Sigmoid colon (tissue), 7 donors: ENCODE results near the gene KASH5. TPM values are rescaled to one million over a fixed set of nuclear protein-coding genes. Genes with fewer than 3 reads are reported as not detected.

Source experiments
- DNase-seq: peaks from one replicate; pipeline ENCODE4 v3.0.0-alpha.2; 2019
- H3K27ac ChIP-seq, 4 donors: fragments of 200-600 bp; sonication (generic); one replicate each; pipeline ENCODE4 v1.5.1; 2016 to 2019; ENCODE audit warnings: mild to moderate bottlenecking in 1 of 4
- H3K27me3 ChIP-seq, 3 donors: fragments of 200-600 bp; sonication (generic); one replicate each; pipeline ENCODE4 v1.5.1; 2019; ENCODE audit warnings: mild to moderate bottlenecking in 1 of 3
- H3K36me3 ChIP-seq, 4 donors: fragments of 200-600 bp; sonication (generic); one replicate each; pipeline ENCODE4 v1.5.1; 2016 to 2019
- H3K4me1 ChIP-seq, 4 donors: fragments of 200-600 bp; sonication (generic); one replicate each; pipeline ENCODE4 v1.5.1; 2017 to 2019
- H3K4me3 ChIP-seq, 4 donors: fragments of 200-600 bp; sonication (generic); one replicate each; pipeline ENCODE4 v1.5.1; 2017 to 2019; ENCODE audit warnings: mild to moderate bottlenecking in 2 of 4, moderate library complexity in 1 of 4
- H3K9me3 ChIP-seq, 4 donors: fragments of 200-600 bp in 3 of 4; sonication (generic) in 3 of 4; one replicate each; pipeline versions ENCODE4 v1.5.1 to v1.6.1; 2013 to 2019
- EP300 ChIP-seq, 4 donors: sonication (generic); formaldehyde crosslinking; IDR thresholded peaks; one replicate each; pipeline ENCODE4 v1.6.1; 2017; ENCODE audit warnings: antibody characterized with exemption in 4 of 4
- POLR2A ChIP-seq, 2 donors: fragments of 450-650 bp; IDR thresholded peaks; one replicate each; pipeline ENCODE4 v1.6.1; 2016; ENCODE audit warnings: antibody characterized with exemption in 2 of 2, mild to moderate bottlenecking in 2 of 2, moderate library complexity in 2 of 2
- POLR2AphosphoS5 ChIP-seq, 4 donors: sonication (generic); formaldehyde crosslinking; IDR thresholded peaks; one replicate each; pipeline ENCODE4 v1.6.1; 2017; ENCODE audit warnings: antibody characterized with exemption in 4 of 4
- WGBS, 2 donors: extraction: QIAGEN DNeasy Blood & Tissue Kit; methylation state at CpG; one replicate each; pipeline ENCODE4 v1.1.7; 2013; 5-methylcytosine and 5-hydroxymethylcytosine counted together
- intact Hi-C: fragments of 100-400 bp; cut with DNase I; formaldehyde crosslinking; loops from one replicate; pipeline ENCODE4 v1.15.1; 2023
- polyA plus RNA-seq, 3 donors: library from polyadenylated mRNA; stranded (reverse); fragments of 200-250 nt; gene quantifications; one replicate each; pipeline ENCODE4 v1.2.3, GENCODE V29; 2013
- total RNA-seq, 4 donors: library from RNA; depleted of rRNA; stranded (reverse); fragments of >200 nt; gene quantifications; one replicate each; pipeline ENCODE4 v1.1.0, GENCODE V29; 2016
- TF ChIP-seq, protein P1 (sequence below), 4 experiments: fragments of 450-650 bp in 3 of 4; fragments of 200-600 bp in 1 of 4; IDR thresholded peaks; one replicate each; pipeline ENCODE4 v1.5.1; 2016 to 2019; ENCODE audit warnings: antibody characterized with exemption in 4 of 4, mild to moderate bottlenecking in 3 of 4, moderate library complexity in 2 of 4
- donor health status: healthy with polysubstance abuse.
- donor health status: Bipolar disorder and iron deficiency.
- donor health status: healthy.

KASH5 gene
- total and polyA plus RNA-seq, 7 donors = 0.04 TPM; not detected in 6

DNA sequence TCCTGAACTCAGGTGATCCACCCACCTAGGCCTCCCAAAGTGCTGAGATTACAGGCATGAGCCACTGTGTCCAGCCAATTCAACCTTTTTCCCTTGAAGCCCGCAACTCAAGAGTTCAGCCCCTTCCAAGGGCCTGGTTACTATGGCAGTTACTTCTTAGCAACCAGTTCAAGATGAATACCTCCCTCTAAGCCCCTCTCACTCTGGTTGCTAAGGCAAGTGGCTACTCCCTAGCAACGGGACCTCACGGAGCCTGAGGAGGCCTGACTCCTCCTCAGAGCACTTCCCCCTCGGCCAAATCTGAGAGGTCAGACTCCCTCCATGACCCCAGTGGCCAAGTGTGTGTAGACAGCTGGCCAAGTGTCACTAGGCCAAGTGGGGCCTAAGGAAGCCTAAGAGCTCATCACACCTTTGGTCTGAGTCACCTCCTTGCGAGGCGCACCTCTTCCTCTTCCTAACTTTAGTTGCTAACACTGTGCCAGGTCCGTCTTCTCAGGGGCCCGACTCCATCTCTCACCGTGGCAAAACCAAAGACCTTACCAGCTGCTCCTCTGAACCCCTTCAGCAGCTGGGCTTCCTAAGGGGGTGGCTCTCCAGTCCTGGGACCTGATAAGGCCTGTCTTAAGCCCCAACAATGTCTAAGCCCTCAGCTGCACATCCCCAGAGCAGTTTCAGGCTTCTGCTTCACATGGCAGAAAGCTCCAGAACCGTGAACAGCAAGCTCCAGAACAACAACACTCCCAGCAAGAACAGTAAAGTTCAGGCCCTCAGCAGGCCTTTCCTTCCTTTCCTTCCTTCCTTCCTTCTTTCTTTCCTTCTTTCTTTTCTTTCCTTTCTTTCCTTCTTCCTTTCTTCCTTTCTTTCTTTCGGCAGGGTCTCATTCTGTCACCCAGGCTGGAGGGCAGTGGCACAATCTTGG is 43.3 kb upstream of the KASH5 start:
- Histone ChIP-seq H3K36me3 (peaks cover 43 to 91% (median 71%) of the 10 kb centered on the region in 4 donors), H3K27ac (no peak overlapping the region), H3K4me3 (no peak overlapping the region), H3K4me1 (peaks cover 0 to 8% (median 5%) of the 10 kb centered on the region in 4 donors), H3K27me3 (no peaks in the 10 kb centered on the region), H3K9me3 (no peaks in the 10 kb centered on the region)
- DNase-seq = no peak
- intact Hi-C loops = no loop called here
- TF ChIP-seq POLR2AphosphoS5 (IDR thresholded peaks at IDR 0.05) = no peak
- no peak for TF ChIP-seq EP300 (IDR thresholded peaks at IDR 0.05)
- no peak for TF ChIP-seq POLR2A (IDR thresholded peaks at IDR 0.05)
- WGBS, 2 donors = 88 to 91% methylated on average over 11 of the region's 11 CpGs

DNA sequence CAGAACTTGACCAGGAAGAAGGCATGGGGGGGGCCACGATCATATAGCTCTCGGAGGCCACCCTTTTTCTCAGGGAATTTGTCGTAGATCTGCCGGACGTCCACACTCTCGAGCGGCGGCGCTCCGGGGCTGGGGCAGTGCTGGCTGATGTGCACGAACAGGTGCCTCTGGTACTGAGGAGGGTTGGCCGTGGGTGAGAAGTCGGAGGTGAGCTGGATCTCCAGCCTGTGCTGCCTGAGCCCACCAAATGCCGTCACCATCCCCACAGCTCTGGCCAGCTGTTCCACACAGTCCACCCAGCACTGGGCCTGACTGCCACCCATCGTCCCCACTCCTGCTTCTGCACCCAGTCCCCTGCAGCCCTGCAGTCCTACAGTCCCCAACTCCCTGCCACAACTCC is 40.9 kb upstream of the KASH5 start:
- no peak for DNase-seq
- intact Hi-C loops = no loop called here
- peaks cover 43 to 100% (median 73%) of the 10 kb centered on the region in 4 donors for H3K36me3 ChIP-seq

DNA sequence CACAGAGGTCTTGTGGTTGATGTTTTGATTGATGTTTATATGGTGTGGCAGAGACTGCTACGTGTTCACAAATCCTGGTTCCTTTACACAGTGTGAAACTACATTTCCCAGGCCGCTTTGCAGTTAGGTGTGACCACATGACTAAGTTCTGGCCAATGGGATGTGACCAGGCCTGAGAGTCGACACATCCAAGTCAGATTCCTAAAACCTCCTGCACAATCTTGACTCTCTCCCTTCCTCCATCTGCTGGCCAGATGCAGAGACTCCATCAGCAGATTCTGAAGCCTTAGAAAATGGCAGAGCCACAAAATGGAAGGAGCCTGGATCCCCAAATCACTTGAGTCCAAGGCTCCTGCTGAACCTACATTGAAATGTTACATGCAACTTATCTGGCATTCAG is 40.2 kb upstream of the KASH5 start:
- H3K4me1 ChIP-seq = no peaks in the 10 kb centered on the region
- no peaks in the 10 kb centered on the region for H3K27me3 ChIP-seq
- no peak overlapping the region for H3K27ac ChIP-seq
- 67 to 76% methylated on average over 3 of the region's 3 CpGs for WGBS, 2 donors
- H3K36me3 ChIP-seq = peaks cover 37 to 100% (median 69%) of the 10 kb centered on the region in 4 donors
- intact Hi-C loops = no loop called here
- H3K4me3 ChIP-seq = no peak overlapping the region
- no peak for DNase-seq
- no peak for TF ChIP-seq POLR2AphosphoS5 (IDR thresholded peaks at IDR 0.05)
- TF ChIP-seq POLR2A (IDR thresholded peaks at IDR 0.05) = no peak
- TF ChIP-seq EP300 (IDR thresholded peaks at IDR 0.05) = no peak
- H3K9me3 ChIP-seq = no peaks in the 10 kb centered on the region

More for the DNA sequence above, 40.9 kb upstream of the KASH5 start:
- Histone ChIP-seq H3K4me3 (no peak overlapping the region), H3K27ac (no peak overlapping the region), H3K9me3 (no peaks in the 10 kb centered on the region), H3K4me1 (no peaks in the 10 kb centered on the region), H3K27me3 (no peaks in the 10 kb centered on the region)
- WGBS, 2 donors = 96 to 97% methylated on average over 15 of the region's 15 CpGs
- TF ChIP-seq, protein P1, sequence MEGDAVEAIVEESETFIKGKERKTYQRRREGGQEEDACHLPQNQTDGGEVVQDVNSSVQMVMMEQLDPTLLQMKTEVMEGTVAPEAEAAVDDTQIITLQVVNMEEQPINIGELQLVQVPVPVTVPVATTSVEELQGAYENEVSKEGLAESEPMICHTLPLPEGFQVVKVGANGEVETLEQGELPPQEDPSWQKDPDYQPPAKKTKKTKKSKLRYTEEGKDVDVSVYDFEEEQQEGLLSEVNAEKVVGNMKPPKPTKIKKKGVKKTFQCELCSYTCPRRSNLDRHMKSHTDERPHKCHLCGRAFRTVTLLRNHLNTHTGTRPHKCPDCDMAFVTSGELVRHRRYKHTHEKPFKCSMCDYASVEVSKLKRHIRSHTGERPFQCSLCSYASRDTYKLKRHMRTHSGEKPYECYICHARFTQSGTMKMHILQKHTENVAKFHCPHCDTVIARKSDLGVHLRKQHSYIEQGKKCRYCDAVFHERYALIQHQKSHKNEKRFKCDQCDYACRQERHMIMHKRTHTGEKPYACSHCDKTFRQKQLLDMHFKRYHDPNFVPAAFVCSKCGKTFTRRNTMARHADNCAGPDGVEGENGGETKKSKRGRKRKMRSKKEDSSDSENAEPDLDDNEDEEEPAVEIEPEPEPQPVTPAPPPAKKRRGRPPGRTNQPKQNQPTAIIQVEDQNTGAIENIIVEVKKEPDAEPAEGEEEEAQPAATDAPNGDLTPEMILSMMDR (IDR thresholded peaks at IDR 0.05) = no peak
- TF ChIP-seq EP300 (IDR thresholded peaks at IDR 0.05) = no peak
- TF ChIP-seq POLR2AphosphoS5 (IDR thresholded peaks at IDR 0.05) = no peak
- no peak for TF ChIP-seq POLR2A (IDR thresholded peaks at IDR 0.05)

DNA sequence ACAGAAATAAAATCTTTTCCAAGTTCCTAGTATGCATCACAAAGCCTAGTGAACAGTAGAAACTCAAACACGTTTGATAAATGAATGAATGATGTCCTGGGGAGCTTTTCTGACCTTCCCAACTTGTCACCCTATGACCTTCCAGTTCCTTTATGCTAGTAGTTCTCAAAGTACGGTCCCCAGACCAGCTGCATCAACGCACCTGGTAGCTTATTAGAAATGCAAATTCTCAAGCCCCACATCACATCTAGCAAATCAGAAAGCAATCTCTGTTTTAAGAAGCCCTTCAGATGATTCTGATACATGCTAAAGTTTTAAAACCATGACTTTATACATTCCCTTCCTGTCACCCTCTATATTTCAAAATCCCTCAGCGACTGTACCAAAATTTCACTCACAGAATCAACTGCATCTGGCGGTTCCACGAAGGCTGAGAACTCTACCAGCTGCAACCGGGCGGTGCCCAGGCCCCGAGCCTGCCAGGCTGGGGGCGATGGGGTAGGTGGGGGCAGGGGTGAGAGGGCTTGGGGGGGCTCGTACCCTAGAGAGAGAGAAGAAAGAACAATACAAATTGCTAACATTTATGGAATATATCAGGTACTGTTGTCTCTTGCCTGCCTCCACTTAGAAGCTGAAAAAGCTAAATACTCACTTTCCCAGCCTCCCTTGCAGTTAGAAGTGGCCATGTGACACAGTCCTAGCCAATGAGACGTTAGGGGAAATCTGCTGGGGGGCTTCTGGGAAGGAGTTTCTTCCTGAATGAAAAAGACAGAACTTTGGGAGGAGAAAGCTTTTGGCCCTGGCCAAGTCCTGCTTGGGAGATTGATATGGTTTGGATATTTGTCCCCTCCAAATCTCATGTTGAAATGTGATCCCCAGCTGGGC is 39.5 kb upstream of the KASH5 start:
- no peak overlapping the region for H3K4me3 ChIP-seq
- peaks cover 31 to 100% (median 64%) of the 10 kb centered on the region in 4 donors for H3K36me3 ChIP-seq
- WGBS, 2 donors = 88 to 93% methylated on average over 12 of the region's 12 CpGs
- H3K27me3 ChIP-seq = no peaks in the 10 kb centered on the region
- DNase-seq = no peak
- H3K9me3 ChIP-seq = no peaks in the 10 kb centered on the region
- TF ChIP-seq POLR2A (IDR thresholded peaks at IDR 0.05) (no peak), POLR2AphosphoS5 (IDR thresholded peaks at IDR 0.05) (no peak), EP300 (IDR thresholded peaks at IDR 0.05) (no peak)
- TF ChIP-seq, protein P1 (IDR thresholded peaks at IDR 0.05) = no peak
- no peak overlapping the region for H3K27ac ChIP-seq
- intact Hi-C loops = no loop called here
- no peaks in the 10 kb centered on the region for H3K4me1 ChIP-seq

DNA sequence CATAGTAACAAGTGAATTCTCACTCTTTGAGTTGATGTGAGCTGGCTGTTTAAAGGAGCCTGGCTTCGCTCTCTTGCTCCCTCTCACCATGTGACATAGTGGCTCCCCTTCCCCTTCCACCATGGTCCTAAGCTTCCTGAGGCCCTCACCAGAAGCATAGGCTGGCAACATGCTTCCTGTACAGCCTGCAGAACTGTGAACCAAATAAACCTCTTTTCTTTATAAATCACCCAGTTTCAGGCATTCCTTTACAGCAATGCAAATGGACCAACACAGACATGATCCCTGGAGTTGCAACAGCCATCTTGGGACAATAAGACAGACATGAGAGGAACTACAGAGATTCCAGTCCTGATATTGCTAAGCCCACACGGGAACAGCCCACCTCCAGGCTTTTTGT is 38.5 kb upstream of the KASH5 start:
- H3K36me3 ChIP-seq = peaks cover 26 to 100% (median 61%) of the 10 kb centered on the region in 4 donors

More for the DNA sequence above, 38.5 kb upstream of the KASH5 start:
- Histone ChIP-seq H3K4me1 (no peaks in the 10 kb centered on the region), H3K27ac (no peak overlapping the region), H3K27me3 (no peaks in the 10 kb centered on the region), H3K9me3 (no peaks in the 10 kb centered on the region), H3K4me3 (no peak overlapping the region)
- TF ChIP-seq POLR2AphosphoS5 (IDR thresholded peaks at IDR 0.05) (no peak), POLR2A (IDR thresholded peaks at IDR 0.05) (no peak), EP300 (IDR thresholded peaks at IDR 0.05) (no peak)
- TF ChIP-seq, protein P1 (IDR thresholded peaks at IDR 0.05) = no peak
- WGBS, 2 donors = 93 to 96% methylated on average over 2 of the region's 2 CpGs
- DNase-seq = no peak
- intact Hi-C loops = no loop called here
